HG03103 (cell line): ENCODE measurements around the gene BRD8.
"Not testable (repeated sequence)": the region's sequence is repeated elsewhere in the genome, so short reads cannot be mapped to it uniquely, and the experiment has no call there.

Source experiments
- ATAC-seq: cut with Tn5 transposase; IDR thresholded peaks from one replicate; pipeline ENCODE4 v1.9.1; 2021; ENCODE audit warnings: low read depth; ENCODE audit not compliant: unreplicated experiment

BRD8 gene, protein sequence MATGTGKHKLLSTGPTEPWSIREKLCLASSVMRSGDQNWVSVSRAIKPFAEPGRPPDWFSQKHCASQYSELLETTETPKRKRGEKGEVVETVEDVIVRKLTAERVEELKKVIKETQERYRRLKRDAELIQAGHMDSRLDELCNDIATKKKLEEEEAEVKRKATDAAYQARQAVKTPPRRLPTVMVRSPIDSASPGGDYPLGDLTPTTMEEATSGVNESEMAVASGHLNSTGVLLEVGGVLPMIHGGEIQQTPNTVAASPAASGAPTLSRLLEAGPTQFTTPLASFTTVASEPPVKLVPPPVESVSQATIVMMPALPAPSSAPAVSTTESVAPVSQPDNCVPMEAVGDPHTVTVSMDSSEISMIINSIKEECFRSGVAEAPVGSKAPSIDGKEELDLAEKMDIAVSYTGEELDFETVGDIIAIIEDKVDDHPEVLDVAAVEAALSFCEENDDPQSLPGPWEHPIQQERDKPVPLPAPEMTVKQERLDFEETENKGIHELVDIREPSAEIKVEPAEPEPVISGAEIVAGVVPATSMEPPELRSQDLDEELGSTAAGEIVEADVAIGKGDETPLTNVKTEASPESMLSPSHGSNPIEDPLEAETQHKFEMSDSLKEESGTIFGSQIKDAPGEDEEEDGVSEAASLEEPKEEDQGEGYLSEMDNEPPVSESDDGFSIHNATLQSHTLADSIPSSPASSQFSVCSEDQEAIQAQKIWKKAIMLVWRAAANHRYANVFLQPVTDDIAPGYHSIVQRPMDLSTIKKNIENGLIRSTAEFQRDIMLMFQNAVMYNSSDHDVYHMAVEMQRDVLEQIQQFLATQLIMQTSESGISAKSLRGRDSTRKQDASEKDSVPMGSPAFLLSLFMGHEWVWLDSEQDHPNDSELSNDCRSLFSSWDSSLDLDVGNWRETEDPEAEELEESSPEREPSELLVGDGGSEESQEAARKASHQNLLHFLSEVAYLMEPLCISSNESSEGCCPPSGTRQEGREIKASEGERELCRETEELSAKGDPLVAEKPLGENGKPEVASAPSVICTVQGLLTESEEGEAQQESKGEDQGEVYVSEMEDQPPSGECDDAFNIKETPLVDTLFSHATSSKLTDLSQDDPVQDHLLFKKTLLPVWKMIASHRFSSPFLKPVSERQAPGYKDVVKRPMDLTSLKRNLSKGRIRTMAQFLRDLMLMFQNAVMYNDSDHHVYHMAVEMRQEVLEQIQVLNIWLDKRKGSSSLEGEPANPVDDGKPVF

DNA sequence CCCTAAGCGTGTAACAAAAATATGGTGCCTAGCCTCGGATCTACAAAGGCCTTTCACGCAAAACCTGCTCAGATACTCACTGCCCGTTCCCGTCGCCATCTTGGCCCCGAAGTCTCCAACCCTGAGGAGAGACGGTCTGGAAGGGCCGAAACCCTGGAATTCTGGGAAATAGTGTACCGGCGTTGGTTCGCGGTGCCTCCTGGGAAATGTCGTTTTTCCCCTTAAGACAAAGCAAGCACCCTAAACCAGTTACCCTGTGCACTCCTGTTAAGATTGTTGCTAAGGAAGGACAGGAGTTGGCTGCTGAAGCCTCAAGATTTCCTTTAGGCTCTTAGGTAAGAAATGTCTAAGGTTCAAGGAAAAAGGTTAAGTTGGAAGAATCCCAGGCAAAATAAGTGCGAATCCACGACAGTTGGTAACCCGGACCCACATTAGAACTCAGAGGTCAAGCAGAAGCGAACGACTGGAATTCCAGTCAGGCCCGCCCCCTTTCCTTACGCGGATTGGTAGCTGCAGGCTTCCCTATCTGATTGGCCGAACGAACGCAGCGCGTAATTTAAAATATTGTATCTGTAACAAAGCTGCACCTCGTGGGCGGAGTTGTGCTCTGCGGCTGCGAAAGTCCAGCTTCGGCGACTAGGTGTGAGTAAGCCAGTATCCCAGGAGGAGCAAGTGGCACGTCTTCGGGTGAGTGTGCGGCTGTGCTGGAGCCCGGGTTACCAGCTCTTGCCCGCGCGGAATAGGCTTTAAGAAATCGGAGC is at the start of gene BRD8, which contains the start of gene KIF20A:
BRD8 (minus strand) TSS at position 115 of the 761 bp plus-strand sequence; CDS start at position 99, 16 bp downstream.
KIF20A (plus strand) TSS at position 597 of the 761 bp plus-strand sequence. CDS start 569 bp downstream, outside the sequence.
- peak; percentile 68 for ATAC-seq

DNA sequence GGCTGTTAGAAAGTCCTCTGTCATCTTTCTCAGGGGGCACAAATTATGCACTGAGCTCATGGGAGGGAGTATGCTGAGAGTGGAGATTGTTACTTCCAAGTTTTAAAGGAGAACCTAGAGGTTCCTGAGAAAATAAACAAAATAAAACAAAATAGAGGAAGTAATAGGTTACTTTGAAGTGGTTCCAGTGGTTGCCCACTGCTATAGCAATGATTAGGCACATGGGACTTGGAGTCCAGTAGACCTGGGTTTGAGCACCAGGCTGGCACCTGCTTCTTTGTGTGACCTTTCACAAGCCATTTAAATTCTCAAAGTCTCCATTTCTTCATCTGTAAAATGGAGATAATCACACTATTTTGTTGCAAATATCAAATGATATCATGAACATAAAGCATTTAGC is 48.5 kb upstream of the BRD8 start:
- ATAC-seq: no peak

DNA sequence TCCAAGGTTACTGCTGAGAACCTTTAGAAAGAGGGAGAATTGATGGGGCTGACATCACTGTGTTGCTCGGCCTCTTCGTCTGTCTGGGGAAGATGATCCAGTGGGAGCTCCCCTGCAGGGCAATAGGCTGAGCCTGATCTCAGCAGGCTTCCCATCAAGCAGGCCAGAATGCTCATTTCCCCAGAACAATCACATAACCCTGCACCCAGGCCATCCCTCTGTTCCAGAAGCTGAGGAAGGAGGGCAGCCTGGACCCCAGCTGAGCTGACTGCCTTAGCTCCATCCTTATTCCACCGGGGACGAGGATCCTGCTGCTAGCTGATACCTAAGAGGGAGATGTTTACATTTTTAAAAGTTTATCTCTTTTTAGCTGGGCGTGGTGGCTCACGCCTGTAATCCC is 46.3 kb upstream of the BRD8 start:
- no peak for ATAC-seq

DNA sequence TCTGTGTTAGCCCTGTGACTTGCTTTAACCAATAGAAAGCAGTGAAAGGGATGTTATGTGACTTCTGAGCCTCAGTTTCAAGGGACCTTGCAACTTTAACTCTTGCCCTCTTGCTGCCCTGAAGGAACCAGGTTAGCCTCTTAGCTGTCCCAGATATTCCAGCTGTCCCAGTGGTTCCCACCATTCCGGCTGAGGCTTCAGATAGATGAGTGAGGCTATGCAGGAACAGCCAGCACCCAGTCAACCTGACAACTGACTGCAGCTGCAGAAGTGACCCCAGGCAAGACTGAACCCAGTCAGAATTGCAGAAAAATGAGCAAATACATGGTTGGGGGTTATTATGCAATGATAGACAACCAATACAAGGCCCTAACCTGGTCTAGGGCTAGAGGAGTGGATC is 45.1 kb upstream of the BRD8 start:
- no peak for ATAC-seq

DNA sequence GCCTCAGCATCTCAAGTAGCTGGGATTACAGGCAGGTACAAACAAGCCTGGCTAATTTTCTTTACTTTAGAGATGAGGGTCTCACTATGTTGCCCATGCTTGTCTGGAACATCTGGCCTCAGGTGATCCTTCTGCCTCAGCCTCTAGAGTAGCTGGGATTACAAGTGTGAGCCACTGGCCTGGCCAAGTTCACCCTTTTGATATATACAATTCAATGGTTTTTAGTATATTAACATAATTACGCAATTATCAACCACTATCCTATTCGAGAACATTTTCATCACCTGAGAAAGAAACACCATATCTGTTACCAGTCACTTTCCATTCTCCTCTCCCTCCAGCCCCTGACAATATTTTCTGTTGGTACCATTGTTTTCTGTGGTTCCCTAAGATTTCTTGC is 38.4 kb upstream of the BRD8 start:
- ATAC-seq: no peak

DNA sequence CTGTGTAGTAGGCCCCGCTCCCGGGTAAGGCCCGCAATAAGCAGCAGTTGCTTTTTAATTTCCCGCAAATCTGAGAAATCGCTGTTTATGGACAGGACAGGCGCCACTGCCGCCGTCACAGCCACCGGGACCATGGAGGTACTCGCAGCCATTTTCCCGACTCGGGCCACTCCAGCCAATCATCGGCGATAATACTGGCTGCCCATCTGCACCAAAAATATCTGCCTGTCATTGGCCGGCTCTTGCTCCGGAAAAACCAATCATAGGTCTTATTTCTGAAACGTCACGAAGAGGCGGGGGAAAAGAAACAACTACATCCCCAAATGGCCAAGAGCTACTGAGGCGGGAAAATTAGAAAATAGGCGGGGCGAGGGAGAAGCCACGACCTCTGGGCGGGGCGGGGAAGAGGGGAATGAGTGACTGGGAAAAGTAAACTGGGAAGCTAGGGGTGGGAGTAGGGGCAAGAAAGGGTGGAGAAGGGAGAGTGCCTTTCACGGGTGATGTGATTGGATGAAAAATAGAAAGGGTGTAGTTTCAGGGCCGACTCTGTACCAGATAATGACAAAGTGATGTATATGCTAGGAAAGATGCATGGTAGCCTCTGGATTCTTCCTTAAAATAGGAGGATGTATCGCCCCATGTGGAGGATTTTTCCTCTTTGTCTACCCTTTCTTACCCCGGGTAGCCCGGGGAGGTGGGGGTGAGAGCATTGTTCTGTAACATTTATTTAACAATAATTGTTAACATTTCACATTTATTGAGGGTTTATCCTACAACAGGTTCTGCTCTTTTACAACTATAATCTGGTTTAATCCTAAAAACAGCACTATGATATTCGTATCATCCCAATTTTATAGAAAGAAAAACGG is 35.0 kb upstream of the BRD8 start, which contains the start of gene CDC23:
CDC23 (minus strand) TSS at position 163 of the 869 bp plus-strand sequence; CDS start at position 152, 11 bp downstream.
- ATAC-seq: peak; percentile 86

DNA sequence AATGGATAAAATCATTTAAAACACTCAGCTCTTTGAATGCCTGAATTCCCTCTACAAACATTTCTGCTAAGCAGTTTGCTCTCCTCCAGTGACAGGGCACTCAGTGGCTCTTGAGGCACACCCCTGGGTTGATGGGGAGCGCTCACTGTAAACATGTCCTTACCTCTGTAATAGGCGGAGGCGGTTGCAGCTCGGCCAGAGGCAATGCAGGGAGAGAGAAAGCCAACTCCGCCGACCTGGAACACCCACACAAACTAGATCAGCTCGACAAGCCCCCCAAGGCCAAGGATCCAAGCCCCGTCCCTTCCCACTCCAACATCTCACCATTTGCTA is 34.4 kb upstream of the BRD8 start:
- ATAC-seq: peak; percentile 16

DNA sequence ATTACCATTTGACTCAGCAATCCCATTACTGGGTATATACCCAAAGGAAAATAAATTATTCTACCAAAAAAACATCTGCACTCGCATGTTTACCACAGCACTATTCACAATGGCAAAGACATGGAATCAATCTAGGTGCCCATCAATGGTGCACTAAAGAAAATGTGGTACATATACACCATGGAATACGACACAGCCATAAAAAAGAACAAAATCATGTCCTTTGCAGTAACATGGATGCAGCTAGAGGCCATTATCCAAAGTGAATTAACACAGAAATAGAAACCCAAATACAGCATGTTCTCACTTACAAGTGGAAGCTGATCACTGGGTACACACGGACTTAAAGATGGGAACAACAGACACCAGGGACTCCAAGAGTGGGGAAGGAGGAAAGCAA is 32.6 kb upstream of the BRD8 start:
- no peak for ATAC-seq

DNA sequence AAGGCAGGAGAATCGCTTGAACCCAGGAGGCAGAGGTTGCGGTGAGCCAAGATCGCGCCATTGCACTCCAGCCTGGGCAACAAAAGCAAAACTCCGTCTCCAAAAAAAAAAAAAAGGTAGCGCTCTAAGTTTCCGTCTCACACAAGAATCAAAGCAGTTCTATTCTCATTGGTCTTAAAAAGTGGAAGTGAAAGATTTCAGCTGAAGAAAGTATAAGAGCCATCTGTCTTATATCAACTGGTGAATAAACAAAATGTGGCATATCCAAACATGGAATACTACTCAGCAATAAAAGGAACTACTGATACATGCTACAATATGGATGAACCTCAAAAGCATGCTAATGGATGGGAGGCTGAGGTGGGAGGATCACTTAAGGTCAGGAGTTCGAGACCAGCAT is 15.4 kb upstream of the BRD8 start:
- not testable (repeated sequence) for ATAC-seq

DNA sequence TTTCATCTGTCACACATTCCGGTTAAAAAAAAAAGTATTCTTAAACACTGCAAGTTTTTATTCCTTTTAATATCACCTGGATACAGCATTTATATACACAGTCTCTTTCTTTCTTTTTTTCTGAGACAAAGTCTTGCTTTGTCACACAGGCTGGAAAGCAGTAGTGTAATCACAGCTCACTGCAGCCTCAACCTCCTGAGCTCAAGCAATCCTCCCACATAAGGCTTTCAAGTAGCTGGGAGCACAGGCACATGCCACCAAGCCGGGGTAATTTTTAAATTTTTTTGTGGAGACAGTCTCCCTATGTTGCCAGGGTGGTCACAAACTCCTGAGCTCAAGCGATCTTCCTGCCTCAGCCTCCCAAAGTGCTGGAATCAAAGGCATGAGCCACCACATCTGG is 14.4 kb upstream of the BRD8 start:
- no peak for ATAC-seq

DNA sequence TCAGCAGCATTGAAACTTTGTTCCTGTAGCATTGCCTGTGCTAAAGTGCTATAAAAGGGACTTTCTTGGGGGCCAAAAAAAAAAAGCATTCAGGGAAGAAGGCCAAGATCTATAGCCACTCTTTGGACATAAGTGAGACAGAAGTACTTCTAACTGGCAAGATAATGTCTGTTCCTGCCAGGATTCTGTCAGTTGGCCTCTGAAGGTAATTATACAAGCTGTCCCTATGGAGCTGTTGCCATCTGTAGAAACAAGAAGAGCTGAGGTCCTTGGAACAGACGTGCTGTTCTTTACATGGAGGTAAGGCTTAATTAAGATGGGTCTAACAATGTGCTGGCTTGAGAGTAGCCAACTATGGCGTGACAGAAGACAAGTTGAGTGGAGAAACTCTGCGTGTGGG is 10.2 kb upstream of the BRD8 start:
- no peak for ATAC-seq

DNA sequence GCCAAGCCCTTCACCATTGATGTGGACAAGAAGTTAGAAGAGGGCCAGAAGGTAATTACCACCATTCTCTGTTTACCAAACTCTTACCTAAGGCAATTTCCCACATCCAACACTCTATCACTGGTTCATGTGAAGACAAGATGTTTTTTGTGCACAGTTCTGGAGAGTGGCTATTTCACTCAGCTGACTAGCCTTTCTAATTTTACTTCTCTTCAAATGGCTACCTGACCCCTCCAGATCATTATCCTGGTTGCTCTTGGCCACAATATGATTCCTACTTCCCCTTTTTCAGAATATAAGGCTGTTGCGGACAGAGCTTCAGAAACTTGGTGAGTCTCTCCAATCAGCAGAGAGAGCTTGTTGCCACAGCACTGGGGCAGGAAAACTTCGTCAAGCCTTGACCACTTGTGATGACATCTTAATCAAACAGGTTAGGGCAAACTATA is 7.6 kb upstream of the BRD8 start:
- ATAC-seq: no peak

DNA sequence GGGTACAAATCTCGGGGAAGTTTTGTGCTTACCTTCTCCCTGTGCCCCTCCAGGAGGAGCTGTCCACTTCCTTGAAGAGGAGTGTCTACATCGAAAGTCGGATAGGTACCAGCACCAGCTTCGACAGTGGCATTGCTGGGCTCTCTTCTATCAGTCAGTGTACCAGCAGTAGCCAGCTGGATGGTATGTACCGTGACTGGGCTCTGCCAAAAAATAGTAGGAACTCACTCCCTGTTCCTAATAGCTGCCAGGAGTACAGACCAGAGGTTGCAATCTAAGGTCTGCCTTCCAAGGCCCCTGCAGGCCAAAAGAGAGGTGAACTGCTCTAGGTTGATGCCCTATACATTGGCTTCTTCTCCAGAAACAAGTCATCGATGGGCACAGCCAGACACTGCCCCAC is 4.4 kb upstream of the BRD8 start:
- ATAC-seq: no peak

DNA sequence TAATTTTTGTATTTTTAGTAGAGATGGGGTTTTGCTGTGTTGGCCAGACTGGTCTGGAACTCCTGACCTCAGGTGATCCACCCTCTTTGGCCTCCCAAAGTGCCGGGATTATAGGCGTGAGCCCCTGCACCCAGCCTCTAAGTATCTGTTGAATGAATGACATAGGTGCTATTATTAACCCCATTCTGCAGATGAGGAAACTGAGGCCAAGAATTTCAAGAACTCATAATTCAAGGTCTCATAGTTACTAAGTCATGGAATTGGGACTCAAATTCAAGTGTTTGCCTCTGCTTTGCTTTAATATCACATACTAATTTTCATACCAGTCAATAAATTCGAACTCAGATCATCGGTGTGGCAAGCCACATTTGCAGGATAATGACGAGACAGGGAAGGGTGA is 2.4 kb upstream of the BRD8 start:
- ATAC-seq: no peak

DNA sequence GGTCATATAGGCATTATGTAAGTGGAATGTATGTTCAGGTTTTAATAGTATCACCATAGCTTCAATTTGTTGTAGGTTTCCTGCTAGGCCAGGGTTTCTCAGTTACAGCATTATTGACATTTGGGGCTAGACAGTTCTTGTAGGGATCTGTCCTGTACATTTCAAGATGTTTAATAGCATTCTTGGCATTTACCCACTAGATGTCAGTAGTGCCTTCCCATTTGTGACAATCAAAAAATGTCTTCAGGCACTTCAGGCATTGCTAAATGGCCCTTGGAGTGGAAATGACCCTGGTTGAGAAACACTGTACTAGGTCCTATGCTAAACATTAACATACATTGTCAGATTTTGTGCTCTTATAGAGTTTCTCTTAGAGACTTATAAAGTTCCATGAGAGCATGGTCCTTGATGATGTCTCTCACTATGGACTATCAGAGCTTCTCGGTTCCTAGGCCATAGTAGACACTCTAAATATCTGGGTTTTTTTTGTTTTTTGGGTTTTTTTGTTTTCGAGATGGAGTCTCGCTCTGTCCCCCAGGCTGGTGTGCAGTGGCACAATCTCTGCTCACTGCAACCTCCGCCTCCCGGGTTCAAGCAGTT is 1.9 kb upstream of the BRD8 start:
- no peak for ATAC-seq

DNA sequence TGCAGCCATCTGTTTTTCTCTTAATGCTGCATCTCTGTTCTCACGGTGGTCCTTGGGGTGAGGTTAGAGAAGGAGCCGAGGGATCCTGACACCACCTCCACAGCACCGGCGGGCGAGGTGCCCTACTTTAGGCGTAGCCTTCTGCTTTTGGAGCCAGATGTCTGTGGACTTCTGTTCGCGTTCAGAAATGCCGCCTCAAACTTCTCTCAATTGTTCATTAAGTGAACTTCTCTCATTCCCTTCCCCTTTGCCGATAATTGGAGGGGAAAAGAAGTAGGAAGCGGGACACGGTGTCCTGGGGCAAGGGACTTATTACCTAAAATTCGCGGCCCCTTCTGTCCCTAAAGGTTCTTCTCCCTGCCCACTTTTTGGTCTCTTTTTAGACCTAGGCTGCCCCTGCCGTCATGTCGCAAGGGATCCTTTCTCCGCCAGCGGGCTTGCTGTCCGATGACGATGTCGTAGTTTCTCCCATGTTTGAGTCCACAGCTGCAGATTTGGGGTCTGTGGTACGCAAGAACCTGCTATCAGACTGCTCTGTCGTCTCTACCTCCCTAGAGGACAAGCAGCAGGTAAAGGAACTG is 937 bp upstream of the BRD8 start:
- ATAC-seq: no peak

DNA sequence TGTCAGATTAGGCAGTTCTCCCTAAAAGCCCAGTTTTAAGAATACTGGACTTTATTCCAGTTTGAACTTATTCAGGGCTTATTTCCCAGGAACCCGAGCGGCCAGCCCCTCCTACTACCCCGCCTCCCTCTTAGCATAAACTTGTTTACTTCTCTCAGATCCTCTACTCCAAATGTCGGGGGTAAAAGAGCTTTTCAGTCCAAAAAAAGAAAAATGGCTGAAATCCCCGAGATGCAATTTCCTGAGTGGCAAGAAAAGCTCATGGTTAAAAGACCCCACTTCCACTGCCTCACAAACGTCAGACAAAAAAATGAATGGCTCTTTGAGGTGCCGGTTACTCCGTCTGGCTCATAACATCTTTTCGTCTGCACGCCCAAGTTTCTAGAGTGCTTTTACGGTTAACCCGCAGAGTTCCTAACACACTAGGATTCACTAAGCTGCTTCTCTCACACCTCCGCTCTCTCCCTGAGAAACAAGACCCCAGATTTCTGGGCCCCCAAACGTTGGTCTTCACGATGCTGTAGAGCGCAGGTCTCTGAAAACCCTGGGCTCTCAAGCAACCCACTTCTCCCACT is 402 bp downstream of the BRD8 start:
- no peak for ATAC-seq

DNA sequence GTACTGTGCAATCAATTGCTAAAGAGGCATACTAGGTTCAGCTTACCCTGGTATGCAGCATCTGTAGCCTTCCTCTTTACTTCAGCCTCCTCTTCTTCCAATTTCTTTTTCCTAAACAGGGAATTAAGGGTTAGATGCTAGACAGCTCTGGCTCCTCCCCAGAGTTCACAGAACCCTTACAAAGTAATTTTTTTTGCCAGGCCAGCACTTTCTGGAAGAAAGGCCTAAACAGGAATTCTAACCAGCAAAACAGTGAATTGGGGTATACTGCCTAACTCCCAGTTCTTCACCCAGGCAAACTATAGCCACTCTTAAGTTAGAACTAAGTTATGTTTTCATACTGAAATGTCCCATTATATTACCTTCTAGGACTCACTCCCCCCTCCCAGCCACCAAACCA is 8.1 kb downstream of the BRD8 start:
- no peak for ATAC-seq
